Neural progenitor cell (in vitro differentiated cells): ENCODE measurements around the gene SLCO3A1.

Experiments used
- EZH2 ChIP-seq: fragments of 200-600 bp; sonication (generic); IDR thresholded peaks from 2 replicates; pipeline ENCODE4 v1.6.1; 2017; ENCODE audit warnings: antibody characterized with exemption, mild to moderate bottlenecking, moderate library complexity
- EZH2phosphoT487 ChIP-seq: fragments of 200-600 bp; sonication (generic); IDR thresholded peaks from 2 replicates; pipeline ENCODE4 v1.6.1; 2017; ENCODE audit warnings: antibody characterized with exemption
- TF ChIP-seq, protein P1 (sequence below): fragments of 200-600 bp; sonication (generic); IDR thresholded peaks from 2 replicates; pipeline ENCODE4 v1.5.1; 2017; ENCODE audit warnings: antibody characterized with exemption, mild to moderate bottlenecking

DNA sequence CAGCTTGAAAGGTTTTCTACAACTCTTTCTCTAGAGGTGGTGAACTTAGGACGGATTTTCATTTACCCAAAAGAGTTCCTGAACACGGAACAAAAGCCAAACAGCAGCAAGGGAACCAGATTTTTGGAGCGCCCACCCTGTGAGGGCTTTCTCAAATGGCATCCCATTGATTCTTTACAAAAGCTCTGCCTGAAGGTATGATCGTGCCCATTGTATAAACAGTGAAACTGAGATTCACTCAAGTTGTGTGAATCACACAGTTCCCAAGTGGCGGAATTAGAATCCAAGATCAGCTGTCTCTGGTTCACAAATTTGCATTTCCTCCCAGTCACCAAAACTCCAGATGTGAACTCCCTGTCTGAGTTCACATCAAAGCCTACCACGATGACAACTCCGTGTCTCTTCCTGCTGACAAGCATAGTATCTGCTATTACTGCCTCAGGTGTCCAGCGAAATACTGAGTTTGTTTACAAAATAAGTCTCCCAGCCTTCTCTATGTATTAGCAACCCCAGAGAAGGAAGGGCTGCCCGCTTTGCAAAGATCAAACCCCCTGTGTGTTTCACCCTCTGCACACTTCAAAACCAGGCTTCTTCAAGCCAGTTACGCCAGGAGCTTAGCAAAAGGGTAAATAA is 304.3 kb downstream of the SLCO3A1 start:
- TF ChIP-seq, protein P1, sequence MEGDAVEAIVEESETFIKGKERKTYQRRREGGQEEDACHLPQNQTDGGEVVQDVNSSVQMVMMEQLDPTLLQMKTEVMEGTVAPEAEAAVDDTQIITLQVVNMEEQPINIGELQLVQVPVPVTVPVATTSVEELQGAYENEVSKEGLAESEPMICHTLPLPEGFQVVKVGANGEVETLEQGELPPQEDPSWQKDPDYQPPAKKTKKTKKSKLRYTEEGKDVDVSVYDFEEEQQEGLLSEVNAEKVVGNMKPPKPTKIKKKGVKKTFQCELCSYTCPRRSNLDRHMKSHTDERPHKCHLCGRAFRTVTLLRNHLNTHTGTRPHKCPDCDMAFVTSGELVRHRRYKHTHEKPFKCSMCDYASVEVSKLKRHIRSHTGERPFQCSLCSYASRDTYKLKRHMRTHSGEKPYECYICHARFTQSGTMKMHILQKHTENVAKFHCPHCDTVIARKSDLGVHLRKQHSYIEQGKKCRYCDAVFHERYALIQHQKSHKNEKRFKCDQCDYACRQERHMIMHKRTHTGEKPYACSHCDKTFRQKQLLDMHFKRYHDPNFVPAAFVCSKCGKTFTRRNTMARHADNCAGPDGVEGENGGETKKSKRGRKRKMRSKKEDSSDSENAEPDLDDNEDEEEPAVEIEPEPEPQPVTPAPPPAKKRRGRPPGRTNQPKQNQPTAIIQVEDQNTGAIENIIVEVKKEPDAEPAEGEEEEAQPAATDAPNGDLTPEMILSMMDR: no peak
- TF ChIP-seq EZH2phosphoT487 (no peak), EZH2 (no peak)
